ENCODE measurements around the gene CCDC15.

CCDC15 gene

GRCh38 chr11:125068368-125068767 lies 114.4 kb downstream of the CCDC15 start:
- no peak for DNase-seq (ENCODE audit: low spot score)

GRCh38 chr11:125069008-125069407 lies 115.0 kb downstream of the CCDC15 start:
- no peak for DNase-seq (ENCODE audit: low spot score)

GRCh38 chr11:125069796-125070195 lies 115.8 kb downstream of the CCDC15 start:
- no peak for DNase-seq (ENCODE audit: low spot score)

DNA sequence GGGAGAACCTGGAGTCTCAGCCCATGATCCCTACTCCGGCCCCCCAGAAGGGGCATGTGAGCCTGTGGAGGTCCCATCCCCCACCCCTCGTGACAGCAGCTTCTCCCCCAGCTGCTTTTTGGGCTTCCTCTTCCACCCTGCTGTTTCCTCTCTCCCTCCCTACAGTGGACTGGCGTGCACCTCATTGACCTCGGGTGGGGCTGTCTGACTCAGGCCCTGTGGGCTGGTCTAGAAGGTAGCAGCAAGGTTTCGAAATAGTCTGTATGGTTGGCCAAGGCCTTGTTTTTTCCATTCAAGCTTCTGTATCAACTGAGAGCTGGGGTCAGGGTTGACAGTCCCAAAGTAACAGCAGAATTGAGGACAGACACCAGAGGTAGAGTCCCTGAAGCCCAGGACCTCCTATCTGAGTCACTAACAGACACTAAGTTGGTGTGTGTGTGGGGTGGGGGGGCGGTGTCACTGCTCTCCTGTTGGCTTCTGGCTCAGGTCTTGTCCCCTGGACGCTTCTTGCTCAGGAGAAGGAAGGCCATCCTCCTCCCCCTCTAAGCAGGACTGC lies 116.8 kb downstream of the CCDC15 start:
- DNase-seq (ENCODE audit: low spot score): no peak

GRCh38 chr11:125071435-125071834 lies 117.4 kb downstream of the CCDC15 start:
- DNase-seq (ENCODE audit: low spot score): no peak

DNA sequence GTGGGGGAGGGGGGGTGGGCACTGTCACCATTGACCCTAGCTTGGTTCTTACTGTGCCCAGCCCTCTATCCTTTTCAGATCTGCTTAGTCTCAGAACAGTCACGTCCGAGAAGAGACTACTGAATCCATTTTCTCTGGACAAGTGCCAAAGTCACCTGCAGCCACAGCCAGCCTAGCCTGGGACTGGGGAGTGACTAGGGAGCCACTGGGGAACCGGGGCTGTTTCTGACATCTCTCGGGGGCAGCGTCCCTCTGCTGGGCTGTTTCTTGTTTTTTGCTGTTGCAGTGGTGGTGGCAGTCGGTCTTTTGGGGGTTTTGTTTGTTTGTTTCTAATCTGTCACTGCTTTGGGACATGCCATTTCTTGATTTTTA lies 117.8 kb downstream of the CCDC15 start:
- no peak for DNase-seq (ENCODE audit: low spot score)

DNA sequence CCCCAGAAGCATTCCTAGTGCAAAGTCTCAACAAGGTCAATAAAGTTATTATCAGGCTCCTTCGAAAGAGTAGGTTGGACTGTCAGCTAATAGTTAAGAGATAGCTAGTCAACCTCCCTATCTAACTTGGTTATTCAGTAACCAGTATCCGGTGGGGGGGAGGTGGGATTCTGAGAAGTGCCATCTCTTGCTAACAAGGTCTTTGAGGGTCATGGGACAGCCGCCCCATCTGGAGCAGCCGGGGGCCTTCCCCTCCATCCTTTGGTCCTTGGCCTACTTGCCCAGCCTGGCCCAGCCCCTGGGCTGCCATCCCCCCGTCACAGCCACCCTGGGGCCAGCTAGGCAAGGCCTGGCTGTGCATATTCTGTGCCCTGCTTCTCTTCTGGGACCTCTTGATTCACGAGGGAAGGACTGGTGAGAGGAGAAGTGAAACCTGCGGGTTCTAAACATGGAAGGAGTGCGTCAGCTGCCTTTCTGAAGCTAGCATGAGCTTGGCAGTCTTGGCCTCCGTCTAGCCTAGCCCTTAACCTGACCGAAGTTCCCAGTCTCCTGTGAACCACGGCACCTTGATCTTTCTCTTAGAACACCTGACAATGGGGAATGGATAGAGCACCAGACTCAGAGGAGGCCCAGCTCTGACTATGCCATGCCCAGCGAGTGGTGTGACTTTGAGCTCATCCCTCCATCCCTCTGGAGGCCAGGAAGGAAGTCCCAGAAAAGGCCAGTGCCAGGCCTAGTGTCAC lies 118.4 kb downstream of the CCDC15 start:
- DNase-seq (ENCODE audit: low spot score): no peak

- DNase-seq (ENCODE audit: low spot score): no peak
These were observed 119.1 kb downstream of the CCDC15 start for GRCh38 chr11:125072961-125073590.

- no peak for DNase-seq (ENCODE audit: low spot score)
These were observed 119.8 kb downstream of the CCDC15 start for GRCh38 chr11:125073616-125074483.

- no peak for DNase-seq (ENCODE audit: low spot score)
These were observed 120.7 kb downstream of the CCDC15 start for GRCh38 chr11:125074511-125075241.

DNA sequence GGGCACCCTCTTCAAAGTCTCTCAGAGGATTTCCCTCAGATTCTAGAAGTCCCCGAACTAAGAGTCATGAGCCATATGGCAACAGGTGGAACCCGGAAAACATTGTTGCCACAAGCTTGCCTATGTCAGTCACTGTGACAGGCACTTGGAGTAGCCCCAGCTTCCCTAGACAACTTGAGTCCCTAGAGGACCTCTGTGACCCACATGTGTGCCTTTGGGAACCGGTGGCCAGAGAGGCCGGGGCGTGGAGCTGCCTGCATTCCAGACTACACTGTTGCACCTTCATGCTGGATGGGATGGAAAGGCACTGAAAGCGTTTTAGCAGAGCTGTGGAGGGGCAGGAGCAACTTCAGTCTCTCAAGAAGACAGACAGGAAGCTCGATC lies 121.2 kb downstream of the CCDC15 start:
- no peak for DNase-seq (ENCODE audit: low spot score)

- no peak for DNase-seq (ENCODE audit: low spot score)
These were observed 121.9 kb downstream of the CCDC15 start for GRCh38 chr11:125075900-125076317.

DNA sequence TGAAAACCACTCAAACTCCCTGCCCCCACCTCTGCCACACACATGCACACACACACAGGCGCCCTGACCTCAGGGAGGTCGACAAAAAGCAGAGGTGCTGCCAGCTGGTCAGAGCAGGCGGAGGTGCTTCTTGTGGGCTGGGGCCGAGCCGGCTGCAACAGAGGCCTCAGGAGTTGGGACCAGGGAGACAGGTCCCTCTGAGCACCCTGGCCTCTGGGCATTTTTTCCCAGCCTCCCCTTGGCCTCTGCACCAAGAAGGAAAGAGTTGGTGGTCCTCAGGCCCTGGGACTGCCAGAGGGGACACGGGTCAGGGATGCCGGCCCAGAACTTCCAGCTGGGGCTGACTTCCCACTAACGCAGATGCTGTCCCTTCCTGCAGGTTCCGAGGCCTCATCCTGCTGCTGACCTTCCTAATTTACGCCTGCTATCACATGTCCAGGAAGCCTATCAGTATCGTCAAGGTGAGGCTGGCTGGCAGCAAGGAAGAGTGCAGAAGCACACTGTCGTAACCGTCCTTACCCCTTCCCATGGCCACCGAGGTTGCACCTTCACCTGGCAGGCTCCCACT lies 122.5 kb downstream of the CCDC15 start:
- DNase-seq (ENCODE audit: low spot score): no peak

DNA sequence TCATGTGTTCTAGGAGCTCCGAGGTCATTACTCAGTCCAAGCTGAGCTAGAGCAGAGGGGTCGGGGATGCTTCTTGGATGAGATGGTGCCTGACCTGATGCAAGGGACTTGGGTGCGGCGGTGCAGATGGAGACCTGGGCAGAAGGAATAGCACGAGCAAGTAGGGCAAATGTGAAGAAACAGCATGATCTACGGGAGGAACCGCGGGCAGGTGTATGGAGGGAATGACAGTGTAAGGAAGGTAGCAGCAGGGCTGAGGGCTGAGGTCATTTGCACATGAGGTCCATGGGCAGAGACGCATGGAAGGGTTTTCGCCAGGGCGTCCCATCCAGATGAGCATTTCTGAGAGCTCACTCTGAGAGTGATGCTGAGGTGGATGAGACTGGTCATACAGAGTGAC lies 124.0 kb downstream of the CCDC15 start:
- no peak for DNase-seq (ENCODE audit: low spot score)

DNA sequence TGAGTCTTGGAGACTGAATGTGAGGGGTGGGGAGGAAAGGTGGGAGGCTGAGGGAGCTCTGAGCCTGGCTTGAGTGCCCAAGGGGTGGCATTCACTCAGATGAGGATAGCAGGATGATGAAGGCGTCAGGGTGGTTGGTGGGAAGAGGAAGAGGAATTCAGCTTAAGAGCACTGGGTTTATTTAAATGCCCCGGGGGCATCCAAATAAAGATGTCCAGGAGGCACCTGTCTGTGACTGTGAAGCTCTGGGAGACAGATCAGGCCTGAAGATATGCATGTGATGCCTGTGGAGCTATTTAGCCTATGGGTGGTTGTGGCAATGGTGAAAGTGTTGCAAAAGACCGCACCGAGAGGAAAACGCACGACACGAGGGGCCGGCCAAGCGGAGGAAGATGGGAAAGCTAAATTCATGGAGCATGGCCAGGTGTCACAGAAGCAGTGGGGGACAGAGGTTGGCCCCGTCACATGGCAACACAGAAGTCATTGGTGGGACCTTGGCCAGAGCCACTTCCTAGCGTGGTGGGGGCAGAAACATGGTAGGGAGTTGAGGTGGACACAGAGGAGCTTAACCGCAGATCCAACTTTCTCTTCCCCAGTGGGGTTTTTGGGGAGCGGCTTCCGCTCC lies 124.6 kb downstream of the CCDC15 start:
- DNase-seq (ENCODE audit: low spot score): no peak

DNA sequence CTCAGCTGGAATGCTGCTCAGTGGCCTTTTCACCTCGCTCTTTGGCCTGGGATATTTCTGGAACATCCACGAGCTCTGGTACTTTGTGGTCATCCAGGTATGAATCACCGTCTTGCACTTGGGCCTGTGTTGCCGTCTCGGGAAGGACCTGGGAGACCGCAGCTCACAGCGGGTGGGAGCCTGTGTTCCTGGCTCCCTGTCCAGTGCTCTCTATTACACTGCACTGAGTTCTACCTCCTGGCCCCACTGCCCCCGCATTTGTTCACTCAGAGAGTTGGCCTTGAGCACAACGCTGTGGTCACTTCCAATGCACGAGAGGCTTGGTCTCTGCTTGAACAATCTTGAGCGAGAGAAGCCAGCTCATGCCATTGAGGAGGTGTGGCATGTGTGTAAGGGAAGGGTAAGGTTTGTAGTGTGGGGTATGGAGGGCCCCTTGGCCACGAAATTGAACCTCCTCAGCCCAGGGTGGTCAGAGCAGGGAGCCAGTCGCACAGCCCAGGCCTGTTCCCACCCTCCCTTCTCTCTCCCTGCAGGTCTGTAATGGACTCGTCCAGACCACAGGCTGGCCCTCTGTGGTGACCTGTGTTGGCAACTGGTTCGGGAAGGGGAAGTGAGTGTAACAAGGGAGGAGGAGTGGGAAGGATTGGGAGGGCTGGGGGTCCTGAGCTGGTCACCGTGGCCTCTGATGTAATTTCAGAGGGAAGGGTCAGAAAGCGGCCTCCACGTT lies 125.3 kb downstream of the CCDC15 start:
- no peak for DNase-seq (ENCODE audit: low spot score)

GRCh38 chr11:125079878-125080530 lies 126.0 kb downstream of the CCDC15 start:
- DNase-seq (ENCODE audit: low spot score): no peak

DNA sequence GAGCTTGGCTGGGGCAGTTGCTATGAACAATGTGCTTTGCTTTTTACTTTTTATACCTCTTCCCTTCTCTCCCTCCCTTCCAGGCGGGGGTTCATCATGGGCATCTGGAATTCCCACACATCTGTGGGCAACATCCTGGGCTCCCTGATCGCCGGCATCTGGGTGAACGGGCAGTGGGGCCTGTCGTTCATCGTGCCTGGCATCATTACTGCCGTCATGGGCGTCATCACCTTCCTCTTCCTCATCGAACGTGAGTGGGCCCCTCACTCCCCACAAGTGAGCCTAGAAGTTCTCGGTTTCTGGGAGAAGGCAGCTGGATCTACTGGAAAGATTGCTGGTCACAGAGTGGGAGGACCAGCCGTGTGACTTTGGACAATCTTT lies 126.5 kb downstream of the CCDC15 start:
- DNase-seq (ENCODE audit: low spot score): no peak

DNA sequence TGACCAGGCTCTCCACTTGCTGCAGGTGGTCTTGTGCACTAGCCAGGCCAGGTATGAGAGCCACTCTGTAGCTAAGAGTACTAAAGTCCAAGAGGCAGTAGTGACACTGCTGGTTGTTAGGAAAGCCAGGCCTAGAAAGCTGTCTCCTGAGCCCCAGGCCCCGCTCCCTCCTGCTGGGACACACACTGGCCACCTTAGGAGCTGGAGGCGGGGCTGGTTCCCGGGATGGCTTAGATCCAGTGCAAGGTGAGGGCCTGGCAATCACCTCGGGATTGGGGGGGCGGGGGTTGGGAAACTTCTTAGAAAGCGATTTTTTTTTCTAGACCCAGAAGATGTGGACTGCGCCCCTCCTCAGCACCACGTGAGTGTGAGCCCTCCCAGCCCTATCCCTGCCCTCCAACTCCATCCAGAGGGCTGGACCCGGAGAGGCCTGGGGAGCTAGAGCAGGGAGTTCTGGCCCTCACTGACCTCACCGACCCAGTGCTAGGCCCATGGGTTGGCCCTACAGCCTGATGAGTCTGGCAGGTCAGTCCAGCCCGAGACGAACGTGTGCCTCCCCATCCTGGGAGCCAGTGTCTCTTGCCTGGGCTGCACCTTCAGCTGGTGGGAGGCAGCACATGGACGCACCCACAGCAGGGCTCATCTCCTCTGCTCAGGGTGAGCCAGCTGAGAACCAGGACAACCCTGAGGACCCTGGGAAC lies 127.2 kb downstream of the CCDC15 start:
- no peak for DNase-seq (ENCODE audit: low spot score)
